ENCODE results near the gene CLIP1.
"Not testable (repeated sequence)": the region's sequence is repeated elsewhere in the genome, so short reads cannot be mapped to it uniquely, and the experiment has no call there.

DNA sequence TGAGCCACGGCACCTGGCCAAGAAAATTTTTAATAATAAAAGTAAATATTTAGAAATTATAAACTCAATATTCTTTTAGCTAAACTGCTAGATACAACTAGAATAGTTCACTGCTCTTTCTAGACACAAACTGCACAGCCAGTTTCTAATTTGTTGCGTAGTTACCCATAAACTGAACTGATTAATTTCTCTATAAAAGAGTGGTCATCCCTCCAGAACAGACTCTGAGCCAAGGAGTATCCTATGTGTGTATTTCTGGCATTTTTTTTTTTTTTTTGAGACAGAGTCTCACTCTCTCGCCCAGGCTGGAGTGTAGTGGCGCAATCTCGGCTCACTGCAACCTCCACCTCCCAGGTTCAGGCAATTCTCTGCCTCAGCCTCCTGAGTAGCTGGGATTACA is 45.7 kb downstream of the CLIP1 start:
- TF ChIP-seq POLR2A (IDR thresholded peaks at IDR 0.05): not testable (repeated sequence)
- TF ChIP-seq, protein P1, sequence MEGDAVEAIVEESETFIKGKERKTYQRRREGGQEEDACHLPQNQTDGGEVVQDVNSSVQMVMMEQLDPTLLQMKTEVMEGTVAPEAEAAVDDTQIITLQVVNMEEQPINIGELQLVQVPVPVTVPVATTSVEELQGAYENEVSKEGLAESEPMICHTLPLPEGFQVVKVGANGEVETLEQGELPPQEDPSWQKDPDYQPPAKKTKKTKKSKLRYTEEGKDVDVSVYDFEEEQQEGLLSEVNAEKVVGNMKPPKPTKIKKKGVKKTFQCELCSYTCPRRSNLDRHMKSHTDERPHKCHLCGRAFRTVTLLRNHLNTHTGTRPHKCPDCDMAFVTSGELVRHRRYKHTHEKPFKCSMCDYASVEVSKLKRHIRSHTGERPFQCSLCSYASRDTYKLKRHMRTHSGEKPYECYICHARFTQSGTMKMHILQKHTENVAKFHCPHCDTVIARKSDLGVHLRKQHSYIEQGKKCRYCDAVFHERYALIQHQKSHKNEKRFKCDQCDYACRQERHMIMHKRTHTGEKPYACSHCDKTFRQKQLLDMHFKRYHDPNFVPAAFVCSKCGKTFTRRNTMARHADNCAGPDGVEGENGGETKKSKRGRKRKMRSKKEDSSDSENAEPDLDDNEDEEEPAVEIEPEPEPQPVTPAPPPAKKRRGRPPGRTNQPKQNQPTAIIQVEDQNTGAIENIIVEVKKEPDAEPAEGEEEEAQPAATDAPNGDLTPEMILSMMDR (IDR thresholded peaks at IDR 0.05 in 4 of 5, conservative IDR thresholded peaks at IDR 0.05 in 1 of 5): not testable (repeated sequence)

Measured in gastrocnemius medialis (tissue), 4 donors.